Progenitor cell of endocrine pancreas (in vitro differentiated cells): ENCODE measurements around the gene FSTL5. TPM values are rescaled to one million over a fixed set of nuclear protein-coding genes. Genes with fewer than 3 reads are reported as not detected.

Source experiments
- DNase-seq: peaks from one replicate; pipeline ENCODE4 v3.0.0; 2021; ENCODE audit warnings: low spot score; ENCODE audit not compliant: unreplicated experiment
- H3K27ac Mint-ChIP-seq: 2 replicates; pipeline ENCODE4 v1.8.0; 2021; ENCODE audit warnings: mild to moderate bottlenecking, moderate library complexity, mixed read lengths
- H3K27me3 Mint-ChIP-seq: 2 replicates; pipeline ENCODE4 v1.8.0; 2021; ENCODE audit warnings: mixed read lengths
- H3K36me3 Mint-ChIP-seq: 2 replicates; pipeline ENCODE4 v1.8.0; 2022; ENCODE audit warnings: mixed read lengths; ENCODE audit not compliant: insufficient read depth
- H3K4me1 Mint-ChIP-seq: 2 replicates; pipeline ENCODE4 v1.8.0; 2021; ENCODE audit warnings: low read depth, mixed read lengths
- H3K4me3 Mint-ChIP-seq: 2 replicates; pipeline ENCODE4 v1.8.0; 2021; ENCODE audit warnings: low read depth, mild to moderate bottlenecking, moderate library complexity, mixed read lengths
- H3K9me3 Mint-ChIP-seq: 2 replicates; pipeline ENCODE4 v1.8.0; 2021; ENCODE audit warnings: low read depth, mixed read lengths
- CTCF ChIP-seq: fragments of 200-600 bp; sonication (generic); IDR thresholded peaks from one replicate; pipeline ENCODE4 v1.5.0; 2021; ENCODE audit warnings: antibody characterized with exemption, mild to moderate bottlenecking; ENCODE audit not compliant: unreplicated experiment
- total RNA-seq: library from RNA; stranded (reverse); gene quantifications from 2 replicates; pipeline ENCODE4 v1.2.1, GENCODE V29; 2021

FSTL5 gene
- total RNA-seq, 1 donor from 2014 or later: 15.5 TPM

- Mint-ChIP-seq H3K9me3 (no peaks in the 10 kb centered on the region), H3K4me1 (peaks cover 4% of the 10 kb centered on the region), H3K4me3 (no peak overlapping the region), H3K36me3 (no peaks in the 10 kb centered on the region), H3K27me3 (no peaks in the 10 kb centered on the region), H3K27ac (no peak overlapping the region)
- no peak for TF ChIP-seq CTCF
- DNase-seq: no peak
Measured at GRCh38 chr4:161931089-161931488, 232.7 kb downstream of the FSTL5 start.

GRCh38 chr4:161929956-161930355 is 233.8 kb downstream of the FSTL5 start:
- no peak for DNase-seq
- no peaks in the 10 kb centered on the region for H3K36me3 Mint-ChIP-seq
- no peak for TF ChIP-seq CTCF
- H3K4me3 Mint-ChIP-seq: no peak overlapping the region
- H3K9me3 Mint-ChIP-seq: no peaks in the 10 kb centered on the region
- no peaks in the 10 kb centered on the region for H3K27me3 Mint-ChIP-seq
- no peak overlapping the region for H3K27ac Mint-ChIP-seq
- H3K4me1 Mint-ChIP-seq: peaks cover 4% of the 10 kb centered on the region

GRCh38 chr4:161926033-161926828 is 237.6 kb downstream of the FSTL5 start:
- Mint-ChIP-seq H3K4me3 (no peak overlapping the region), H3K27ac (no peak overlapping the region)

GRCh38 chr4:161920304-161921052 is 243.3 kb downstream of the FSTL5 start:
- H3K27me3 Mint-ChIP-seq: no peaks in the 10 kb centered on the region
- no peaks in the 10 kb centered on the region for H3K9me3 Mint-ChIP-seq
- H3K36me3 Mint-ChIP-seq: no peaks in the 10 kb centered on the region
- DNase-seq: no peak
- H3K4me1 Mint-ChIP-seq: no peaks in the 10 kb centered on the region
- no peak for TF ChIP-seq CTCF
- no peak overlapping the region for H3K4me3 Mint-ChIP-seq
- peak overlapping the region; percentile 8 for H3K27ac Mint-ChIP-seq

More at GRCh38 chr4:161926033-161926828, 237.6 kb downstream of the FSTL5 start:
- DNase-seq: no peak
- Mint-ChIP-seq H3K9me3 (no peaks in the 10 kb centered on the region), H3K4me1 (peaks cover 4% of the 10 kb centered on the region), H3K36me3 (no peaks in the 10 kb centered on the region), H3K27me3 (no peaks in the 10 kb centered on the region)
- no peak for TF ChIP-seq CTCF

- Mint-ChIP-seq H3K27ac (no peak overlapping the region), H3K4me3 (no peak overlapping the region), H3K9me3 (no peaks in the 10 kb centered on the region), H3K27me3 (no peaks in the 10 kb centered on the region), H3K36me3 (no peaks in the 10 kb centered on the region), H3K4me1 (no peaks in the 10 kb centered on the region)
- DNase-seq: no peak
- TF ChIP-seq CTCF: no peak
Measured at GRCh38 chr4:161919442-161920220, 244.2 kb downstream of the FSTL5 start.
